Measurements from ENCODE around the gene PHYHIPL.

The PHYHIPL gene

GRCh38 chr10:59273445-59273844 lies 97.0 kb downstream of the PHYHIPL start:
- Histone ChIP-seq H3K4me1 (ENCODE audit: control insufficient read depth, insufficient read depth, low read length) (no peaks in the 10 kb centered on the region), H3K36me3 (ENCODE audit: control insufficient read depth in 2 of 2, insufficient read depth in 1 of 2, low read length in 2 of 2) (peaks cover 0 to 3% of the 10 kb centered on the region in 2 experiments; a peak in 1 of 3 replicates), H3K27ac (ENCODE audit: extremely low read depth, low read depth, low read length) (no peak overlapping the region), H3K9me3 (ENCODE audit: control insufficient read depth, insufficient read depth, low read depth, low read length) (no peaks in the 10 kb centered on the region), H3K4me3 (ENCODE audit: low read depth, low read length) (no peak overlapping the region)
- TF ChIP-seq RBAK (tag by site-specific recombination; IDR thresholded peaks at IDR 0.05): no peak
- no peak for TF ChIP-seq ZNF169 (tag by site-specific recombination; IDR thresholded peaks at IDR 0.05)
- CTCF ChIA-PET: no interaction called here
- POLR2A ChIA-PET: no interaction called here

- CTCF ChIA-PET: no interaction called here
- H3K36me3 ChIP-seq (ENCODE audit: control insufficient read depth in 2 of 2, insufficient read depth in 1 of 2, low read length in 2 of 2): no peaks in the 10 kb centered on the region
- POLR2A ChIA-PET: no interaction called here
These were observed 99.7 kb downstream of the PHYHIPL start for GRCh38 chr10:59276133-59276532.

DNA sequence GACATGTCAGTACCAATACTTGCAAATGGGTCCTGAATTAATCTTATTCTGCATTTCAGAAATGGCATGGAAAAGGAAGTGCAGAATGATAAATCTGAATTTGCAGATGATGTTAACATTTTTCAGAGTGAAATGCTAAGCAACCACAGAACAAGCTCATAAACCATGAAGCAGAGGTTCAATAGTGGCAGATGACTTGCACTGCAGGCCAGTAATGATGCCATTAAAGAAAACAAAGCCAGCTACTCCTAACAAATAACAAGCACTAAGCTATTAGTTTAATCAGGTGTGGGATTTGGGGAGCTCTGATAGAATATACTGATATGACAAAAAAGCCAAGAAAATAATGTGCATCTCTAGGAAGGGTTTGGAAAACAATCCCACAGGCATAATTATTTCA lies 100.5 kb downstream of the PHYHIPL start:
- H3K27ac ChIP-seq (ENCODE audit: extremely low read depth, low read depth, low read length): no peak overlapping the region
- POLR2A ChIA-PET: no interaction called here
- H3K9me3 ChIP-seq (ENCODE audit: control insufficient read depth, insufficient read depth, low read depth, low read length): no peaks in the 10 kb centered on the region

More at GRCh38 chr10:59276133-59276532, 99.7 kb downstream of the PHYHIPL start:
- Histone ChIP-seq H3K4me1 (ENCODE audit: control insufficient read depth, insufficient read depth, low read length) (no peaks in the 10 kb centered on the region), H3K9me3 (ENCODE audit: control insufficient read depth, insufficient read depth, low read depth, low read length) (no peaks in the 10 kb centered on the region), H3K27ac (ENCODE audit: extremely low read depth, low read depth, low read length) (no peak overlapping the region), H3K4me3 (ENCODE audit: low read depth, low read length) (no peak overlapping the region)
- no peak for TF ChIP-seq IKZF3 (tag by site-specific recombination; IDR thresholded peaks at IDR 0.05)
- TF ChIP-seq GLIS1 (tag by site-specific recombination; IDR thresholded peaks at IDR 0.05): no peak
- no peak for TF ChIP-seq ZSCAN23 (tag by site-specific recombination; IDR thresholded peaks at IDR 0.05)
- TF ChIP-seq KLF1 (tag by site-specific recombination; IDR thresholded peaks at IDR 0.05): no peak
- no peak for TF ChIP-seq ZNF548 (tag by site-specific recombination; IDR thresholded peaks at IDR 0.05)
- no peak for TF ChIP-seq ZNF585B (tag by site-specific recombination; IDR thresholded peaks at IDR 0.05)
- TF ChIP-seq ZNF555 (tag by site-specific recombination; conservative IDR thresholded peaks at IDR 0.05): no peak
- TF ChIP-seq OVOL3 (tag by site-specific recombination; IDR thresholded peaks at IDR 0.05): no peak
- TF ChIP-seq HOXA7 (CRISPR knock-in tag; IDR thresholded peaks at IDR 0.05; ENCODE audit: borderline replicate concordance): no peak

DNA sequence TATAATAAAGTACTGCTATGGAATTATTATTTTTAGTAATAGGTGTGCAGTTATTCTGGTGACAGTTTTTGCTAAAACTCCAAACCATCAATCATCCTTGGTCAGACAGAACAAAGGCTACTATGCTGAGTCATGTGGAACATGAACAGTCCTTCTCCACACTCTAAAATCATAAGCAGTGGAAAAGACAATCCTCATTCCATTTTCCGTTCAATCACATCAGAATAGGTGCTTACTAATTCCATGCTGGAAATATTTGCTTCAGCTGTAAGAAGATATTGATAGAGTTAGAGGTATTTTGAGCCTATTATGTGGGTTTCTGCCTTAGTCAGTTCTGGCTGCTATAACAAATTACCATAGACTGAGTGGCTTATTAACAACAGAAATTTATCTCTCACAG lies 103.0 kb downstream of the PHYHIPL start:
- H3K36me3 ChIP-seq (ENCODE audit: control insufficient read depth in 2 of 2, insufficient read depth in 1 of 2, low read length in 2 of 2): no peaks in the 10 kb centered on the region
- no peak overlapping the region for H3K27ac ChIP-seq (ENCODE audit: extremely low read depth, low read depth, low read length)
- no peaks in the 10 kb centered on the region for H3K4me1 ChIP-seq (ENCODE audit: control insufficient read depth, insufficient read depth, low read length)
- POLR2A ChIA-PET: no interaction called here
- H3K9me3 ChIP-seq (ENCODE audit: control insufficient read depth, insufficient read depth, low read depth, low read length): no peaks in the 10 kb centered on the region
- no peak for TF ChIP-seq ZNF175 (tag by site-specific recombination; IDR thresholded peaks at IDR 0.05)
- no peak for TF ChIP-seq ZNF16 (tag by site-specific recombination; IDR thresholded peaks at IDR 0.05; ENCODE audit: low read depth)
- TF ChIP-seq YY1 (tag by site-specific recombination; IDR thresholded peaks at IDR 0.05): no peak
- TF ChIP-seq, protein P1, sequence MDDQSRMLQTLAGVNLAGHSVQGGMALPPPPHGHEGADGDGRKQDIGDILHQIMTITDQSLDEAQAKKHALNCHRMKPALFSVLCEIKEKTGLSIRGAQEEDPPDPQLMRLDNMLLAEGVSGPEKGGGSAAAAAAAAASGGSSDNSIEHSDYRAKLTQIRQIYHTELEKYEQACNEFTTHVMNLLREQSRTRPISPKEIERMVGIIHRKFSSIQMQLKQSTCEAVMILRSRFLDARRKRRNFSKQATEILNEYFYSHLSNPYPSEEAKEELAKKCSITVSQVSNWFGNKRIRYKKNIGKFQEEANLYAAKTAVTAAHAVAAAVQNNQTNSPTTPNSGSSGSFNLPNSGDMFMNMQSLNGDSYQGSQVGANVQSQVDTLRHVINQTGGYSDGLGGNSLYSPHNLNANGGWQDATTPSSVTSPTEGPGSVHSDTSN (CRISPR knock-in tag; IDR thresholded peaks at IDR 0.05): no peak
- TF ChIP-seq ZNF704 (tag by site-specific recombination; IDR thresholded peaks at IDR 0.05): no peak
- no peak for TF ChIP-seq ZNF610 (tag by site-specific recombination; IDR thresholded peaks at IDR 0.05; ENCODE audit: borderline replicate concordance)
- TF ChIP-seq ZNF639 (tag by site-specific recombination; IDR thresholded peaks at IDR 0.05): no peak
- TF ChIP-seq ZNF707 (tag by site-specific recombination; IDR thresholded peaks at IDR 0.05): no peak
- TF ChIP-seq ZNF580 (tag by site-specific recombination; IDR thresholded peaks at IDR 0.05): no peak
- TF ChIP-seq ZNF561 (tag by site-specific recombination; IDR thresholded peaks at IDR 0.05; ENCODE audit: borderline replicate concordance): no peak
- no peak for TF ChIP-seq GLI4 (tag by site-specific recombination; IDR thresholded peaks at IDR 0.05)
- TF ChIP-seq ZNF449 (tag by site-specific recombination; IDR thresholded peaks at IDR 0.05): no peak
- TF ChIP-seq KLF8 (tag by site-specific recombination; IDR thresholded peaks at IDR 0.05): no peak
- TF ChIP-seq ZNF37A (tag by site-specific recombination; IDR thresholded peaks at IDR 0.05): no peak
- CTCF ChIA-PET: no interaction called here
- H3K4me3 ChIP-seq (ENCODE audit: low read depth, low read length): no peak overlapping the region

More for the DNA sequence above, 100.5 kb downstream of the PHYHIPL start:
- H3K4me1 ChIP-seq (ENCODE audit: control insufficient read depth, insufficient read depth, low read length): no peaks in the 10 kb centered on the region
- no peak for TF ChIP-seq ZNF785 (tag by site-specific recombination; IDR thresholded peaks at IDR 0.05)
- H3K4me3 ChIP-seq (ENCODE audit: low read depth, low read length): no peak overlapping the region
- CTCF ChIA-PET: no interaction called here
- H3K36me3 ChIP-seq (ENCODE audit: control insufficient read depth in 2 of 2, insufficient read depth in 1 of 2, low read length in 2 of 2): no peaks in the 10 kb centered on the region
